GM21367 (cell line): Measurements from ENCODE around the gene CC2D2B.
A peak's percentile ranks its signal among the peaks of the same experiment; 100 is the strongest.
"Not testable (repeated sequence)": the region's sequence is repeated elsewhere in the genome, so short reads cannot be mapped to it uniquely, and the experiment has no call there.

Experiments
- ATAC-seq: cut with Tn5 transposase; IDR thresholded peaks from one replicate; pipeline ENCODE4 v1.9.1; 2021; ENCODE audit not compliant: unreplicated experiment

The CC2D2B gene

DNA sequence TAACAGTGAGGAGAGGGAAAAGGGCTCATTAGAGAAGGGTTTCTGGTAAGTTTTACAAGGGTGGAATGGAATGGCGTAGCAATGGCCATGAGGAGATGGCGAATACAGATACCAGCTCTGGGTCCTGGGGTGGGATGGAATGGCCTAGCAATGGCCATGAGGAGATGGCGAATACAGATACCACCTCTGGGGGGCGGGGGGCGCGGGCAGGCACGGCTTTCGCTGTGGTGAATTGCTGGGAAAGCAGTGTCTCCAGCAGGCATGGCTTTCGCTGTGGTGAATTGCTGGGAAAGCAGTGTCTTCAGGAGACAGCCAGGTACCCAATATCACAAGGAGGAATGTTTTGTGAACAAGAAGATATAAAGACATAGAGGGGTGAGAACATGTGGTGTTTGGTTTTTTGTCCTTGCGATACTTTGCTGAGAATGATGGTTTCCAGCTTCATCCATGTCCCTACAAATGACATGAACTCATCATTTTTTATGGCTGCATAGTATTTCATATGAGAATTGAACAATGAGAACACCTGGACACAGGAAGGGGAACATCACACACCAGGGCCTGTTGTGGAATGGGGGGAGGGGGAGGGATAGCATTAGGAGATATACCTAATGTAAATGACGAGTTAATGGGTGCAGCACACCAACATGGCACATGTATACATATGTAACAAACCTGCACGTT lies 1.7 kb upstream of the CC2D2B start:
- ATAC-seq = not testable (repeated sequence)

DNA sequence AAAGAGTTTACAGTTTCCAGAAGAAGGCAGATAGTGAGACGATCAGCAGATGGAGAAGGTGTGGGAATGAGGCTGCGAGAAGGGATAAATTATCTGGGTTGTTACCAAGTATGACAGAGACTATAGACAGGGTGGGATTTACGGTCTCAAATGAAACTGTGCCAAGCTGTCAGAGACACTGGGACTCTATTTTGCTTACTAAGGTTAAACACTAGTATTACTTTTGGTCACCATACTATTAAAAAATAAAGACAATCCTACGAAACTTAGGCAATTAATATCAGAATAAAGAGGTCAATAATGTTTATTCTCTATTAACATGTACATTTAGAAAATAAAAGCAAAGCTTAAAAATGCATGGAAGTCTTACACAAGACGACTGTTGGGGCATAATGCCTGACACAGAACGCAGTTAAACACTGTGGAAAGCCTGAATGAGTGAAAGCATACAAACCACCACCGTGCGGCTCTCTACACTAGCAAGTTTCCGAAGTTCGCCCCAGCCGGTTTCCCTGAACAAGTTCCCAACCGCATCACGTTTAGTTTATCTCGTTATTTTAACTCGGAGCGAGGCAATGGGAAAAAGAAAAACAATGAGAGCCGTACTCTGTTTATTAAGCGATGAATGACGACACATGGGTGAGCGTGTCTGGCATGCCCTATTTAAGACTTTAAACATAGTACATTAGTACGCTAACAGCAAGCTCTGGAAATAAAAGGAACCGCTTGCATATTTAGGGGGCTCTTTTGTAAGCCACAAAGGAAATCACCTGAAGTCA lies 909 bp upstream of the CC2D2B start:
- peak; percentile 30 for ATAC-seq

GRCh38 chr10:95908450-95908849 lies 675 bp downstream of the CC2D2B start:
- ATAC-seq = no peak

DNA sequence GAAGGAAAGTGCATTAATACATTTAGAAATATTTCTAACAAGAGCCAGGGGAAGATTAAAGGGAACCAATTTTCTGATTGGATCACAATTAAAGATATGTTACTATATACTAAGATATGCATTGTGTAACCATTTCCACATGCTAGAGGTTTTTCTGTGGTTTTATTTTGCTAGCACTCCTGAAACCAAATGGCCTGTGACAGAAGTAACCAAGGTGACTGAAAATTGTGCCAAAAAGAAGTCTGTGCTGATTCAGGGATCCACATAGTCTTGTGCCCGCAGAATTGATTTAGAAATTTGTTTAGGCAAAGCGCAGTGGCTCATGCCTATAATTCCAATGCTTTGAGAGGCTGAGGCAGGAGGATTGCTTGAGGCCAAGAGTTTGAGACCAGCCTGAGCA lies 1.8 kb downstream of the CC2D2B start:
- no peak for ATAC-seq

DNA sequence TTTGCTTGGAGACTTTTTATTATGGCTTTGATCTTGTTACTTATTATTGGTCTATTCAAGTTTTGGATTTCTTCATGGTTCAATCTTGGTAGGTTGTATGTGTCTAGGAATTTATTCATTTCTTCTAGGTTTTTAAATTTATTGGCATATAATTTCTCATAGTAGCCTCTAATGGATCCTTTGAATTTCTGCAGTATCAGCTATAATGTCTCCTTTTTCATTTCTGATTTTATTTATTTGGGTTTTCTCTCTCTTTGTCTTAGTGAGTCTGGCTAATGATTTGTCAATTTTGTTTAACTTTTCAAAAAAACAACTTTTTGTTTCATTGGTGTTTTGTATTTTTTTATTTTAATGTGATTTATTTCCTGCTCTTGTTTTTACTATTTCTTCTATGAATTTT lies 8.3 kb downstream of the CC2D2B start:
- not testable (repeated sequence) for ATAC-seq

DNA sequence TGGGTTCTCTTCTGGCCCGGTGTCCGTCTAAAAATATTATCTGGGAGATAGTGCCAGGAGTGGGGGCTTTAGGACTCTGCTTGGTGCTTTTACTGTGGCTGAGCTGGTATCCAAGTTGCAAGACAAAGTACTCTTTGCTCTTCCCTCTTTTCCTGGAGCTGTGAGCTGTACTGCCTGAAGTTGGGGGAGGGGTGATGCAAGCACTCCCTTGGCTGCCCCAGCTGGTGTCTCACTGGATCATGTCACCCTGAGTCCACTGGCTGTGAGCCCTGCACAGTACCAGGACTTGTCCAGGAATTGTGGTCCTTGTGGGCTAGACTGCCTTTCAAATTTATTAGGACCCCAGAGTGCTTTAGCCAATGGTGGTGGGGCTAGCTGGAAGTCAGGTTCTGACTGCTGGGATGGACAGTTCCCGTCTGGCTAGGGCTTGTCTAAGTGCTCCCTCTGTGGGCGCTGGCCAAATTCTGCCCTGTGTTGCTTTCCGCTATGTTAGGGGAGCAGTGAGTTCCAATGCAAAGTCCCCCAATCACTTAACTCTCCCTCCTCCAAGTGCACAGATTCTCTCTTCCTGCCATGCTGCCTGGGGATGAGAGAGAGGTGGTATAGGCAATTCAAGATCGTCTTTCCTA lies 13.1 kb downstream of the CC2D2B start:
- no peak for ATAC-seq

DNA sequence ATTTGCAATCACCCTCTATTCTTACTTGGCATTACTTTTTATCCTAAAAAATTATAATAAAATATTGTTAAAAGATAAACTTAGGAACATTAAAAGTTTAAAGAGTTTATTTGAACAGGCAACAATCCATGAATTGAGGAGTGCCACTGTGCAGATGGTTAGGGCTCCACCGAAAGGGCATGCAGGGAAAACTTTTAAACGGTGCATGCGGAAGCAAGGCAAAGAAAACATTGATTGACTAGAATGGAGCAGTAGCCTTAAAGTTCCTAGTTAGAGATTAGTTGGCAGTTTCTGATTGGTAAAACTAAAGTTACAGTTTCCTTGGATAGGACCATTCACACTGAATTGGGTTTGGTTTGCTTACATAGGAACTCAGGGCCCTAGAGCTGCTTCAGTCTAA lies 17.3 kb downstream of the CC2D2B start:
- ATAC-seq = no peak

GRCh38 chr10:95935429-95935828 lies 27.7 kb downstream of the CC2D2B start:
- no peak for ATAC-seq

GRCh38 chr10:95941115-95941514 lies 33.3 kb downstream of the CC2D2B start:
- ATAC-seq = no peak

- ATAC-seq = no peak
Measured at GRCh38 chr10:95963202-95963990, 55.6 kb downstream of the CC2D2B start.

GRCh38 chr10:95963991-95964389 lies 56.2 kb downstream of the CC2D2B start:
- no peak for ATAC-seq

DNA sequence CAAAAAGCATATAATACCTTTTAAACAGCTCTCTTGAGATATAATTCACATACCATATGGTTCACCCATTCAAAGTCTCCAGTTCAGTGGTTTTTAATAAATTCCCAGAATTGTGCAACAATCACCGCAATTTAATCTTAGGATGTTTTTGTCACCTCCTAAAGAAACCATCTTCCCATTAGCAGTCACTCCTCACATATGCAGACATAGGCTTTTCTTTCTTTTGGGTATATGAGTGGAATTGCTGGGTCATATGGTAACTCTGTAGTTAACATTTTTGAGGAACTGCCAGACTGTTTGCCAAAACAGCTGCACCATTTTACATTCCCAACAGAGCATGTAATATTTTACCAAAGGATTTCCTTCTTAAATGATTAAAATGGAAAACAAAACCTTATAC lies 57.0 kb downstream of the CC2D2B start:
- ATAC-seq = no peak

DNA sequence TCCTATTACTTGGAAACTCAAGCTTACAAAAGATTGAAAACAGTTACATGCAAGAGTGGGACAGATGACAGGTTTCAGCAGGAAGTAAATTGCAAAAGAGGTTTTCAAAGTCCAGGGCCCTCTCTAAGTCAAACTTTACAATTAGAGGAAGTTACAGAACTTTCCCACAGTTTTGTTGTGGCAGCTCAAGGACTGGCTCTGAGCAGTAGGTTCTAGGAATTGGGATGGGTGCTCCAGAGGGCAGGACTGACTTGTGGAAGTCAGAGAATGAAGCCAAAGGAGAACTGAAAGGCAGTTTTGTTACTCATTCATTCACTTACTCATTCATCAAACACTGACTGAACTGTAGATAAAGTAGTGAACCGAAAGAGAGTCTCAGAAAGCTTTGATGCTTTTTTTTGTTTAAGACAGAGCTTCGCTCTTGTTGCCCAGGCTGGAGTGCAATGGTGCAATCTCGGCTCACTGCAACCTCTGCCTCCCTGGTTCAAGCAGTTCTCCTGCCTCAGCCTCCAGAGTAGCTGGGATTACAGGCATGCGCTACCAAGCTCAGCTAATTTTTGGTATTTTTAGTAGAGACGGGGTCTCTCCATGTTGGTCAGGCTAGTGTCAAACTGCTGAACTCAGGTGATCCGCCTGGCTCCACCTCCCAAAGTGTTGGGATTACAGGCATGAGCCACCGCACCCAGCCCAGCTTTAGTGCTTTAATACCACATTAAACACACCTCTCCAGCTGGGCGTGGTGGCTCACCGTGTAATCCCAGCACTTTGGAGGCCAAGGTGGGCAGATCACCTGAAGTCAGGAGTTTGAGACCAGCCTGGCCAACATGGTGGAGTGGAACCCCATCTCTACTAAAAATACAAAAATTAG lies 68.8 kb downstream of the CC2D2B start:
- ATAC-seq = no peak

GRCh38 chr10:95982200-95982599 lies 74.4 kb downstream of the CC2D2B start:
- ATAC-seq = no peak

DNA sequence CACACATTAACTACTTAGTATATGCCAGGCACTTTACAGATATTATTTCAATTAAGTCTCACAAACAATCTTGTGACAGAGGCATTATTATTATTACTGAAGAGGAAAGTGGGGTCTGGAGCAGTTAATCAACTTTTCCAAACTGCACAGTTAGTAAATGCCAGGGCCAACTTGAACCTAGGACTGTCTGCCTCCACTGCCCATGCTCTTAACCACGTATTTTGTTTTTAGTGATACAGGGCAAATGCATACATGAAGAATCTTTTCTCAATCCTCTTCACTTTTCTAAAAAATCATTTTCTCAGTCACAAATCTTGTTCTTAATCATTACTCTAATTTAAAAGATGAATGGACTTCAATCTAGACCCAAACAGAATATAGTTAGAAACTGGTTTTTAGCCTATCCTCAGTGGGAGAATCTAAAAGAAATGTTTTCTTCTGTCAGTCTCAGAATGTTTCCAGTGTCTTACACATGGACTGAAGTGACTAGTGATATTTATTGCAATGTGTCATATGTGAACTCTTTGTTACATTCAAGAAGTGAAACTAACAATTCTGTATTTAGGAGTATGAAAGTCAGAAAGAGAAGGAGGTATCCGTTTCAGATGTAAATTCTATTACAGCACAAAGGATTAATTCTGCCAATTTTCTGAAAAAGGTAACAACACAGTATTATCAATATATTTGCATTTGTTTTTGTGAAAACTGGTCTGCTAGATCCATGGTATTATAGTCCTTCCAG lies 80.1 kb downstream of the CC2D2B start:
- peak; percentile 95 for ATAC-seq

GRCh38 chr10:95988702-95989101 lies 80.9 kb downstream of the CC2D2B start:
- ATAC-seq = no peak

GRCh38 chr10:95994376-95994775 lies 86.6 kb downstream of the CC2D2B start:
- not testable (repeated sequence) for ATAC-seq

DNA sequence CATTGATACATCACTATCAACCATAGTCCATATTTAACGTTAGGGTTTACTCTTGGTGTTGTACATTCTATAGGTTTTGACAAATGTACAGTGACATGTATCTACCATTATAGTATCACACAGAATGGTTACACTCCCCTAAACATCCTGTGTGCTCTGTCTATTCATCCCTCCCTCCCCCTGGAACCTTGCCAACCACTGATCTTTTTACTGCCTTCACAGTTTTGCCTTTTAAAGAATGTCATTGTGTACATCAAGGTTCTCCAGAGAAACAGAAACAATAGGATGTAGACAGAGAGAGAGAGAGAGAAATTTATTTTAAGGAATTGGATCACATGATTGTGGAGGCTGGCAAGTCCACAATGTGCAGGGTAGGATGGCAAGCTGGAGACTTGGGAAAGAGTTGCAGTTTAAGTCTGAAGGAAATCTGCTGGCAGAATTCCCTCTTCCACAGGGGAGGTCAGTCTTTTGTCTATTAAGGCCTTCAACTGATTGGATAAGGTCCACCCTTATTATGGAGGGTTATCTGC lies 90.5 kb downstream of the CC2D2B start:
- no peak for ATAC-seq

GRCh38 chr10:96013956-96014355 lies 106.2 kb downstream of the CC2D2B start:
- ATAC-seq = no peak
